Hepatocyte (in vitro differentiated cells): ENCODE results near the gene MICALL1. TPM values are rescaled to one million over a fixed set of nuclear protein-coding genes. Genes with fewer than 3 reads are reported as not detected.

ENCODE experiments used
- DNase-seq: peaks from one replicate; pipeline ENCODE4 v3.0.0-alpha.2; 2016; ENCODE audit warnings: low spot score
- H2AFZ ChIP-seq: fragments of 200-600 bp; sonication (generic); 2 replicates; pipeline ENCODE4 v1.6.0; 2016; ENCODE audit warnings: antibody characterized with exemption, mild to moderate bottlenecking
- H3K27ac ChIP-seq: fragments of 200-600 bp; sonication (generic); 2 replicates; pipeline ENCODE4 v1.5.1; 2016; ENCODE audit warnings: mild to moderate bottlenecking
- H3K27me3 ChIP-seq: fragments of 200-600 bp; sonication (generic); 2 replicates; pipeline ENCODE4 v1.6.1; 2016
- H3K36me3 ChIP-seq: fragments of 200-600 bp; sonication (generic); replicated peaks from 2 replicates; pipeline ENCODE4 v1.5.1; 2016; ENCODE audit warnings: low read depth; ENCODE audit not compliant: insufficient read depth
- H3K4me1 ChIP-seq: fragments of 200-600 bp; sonication (generic); 2 replicates; pipeline ENCODE4 v1.5.1; 2016; ENCODE audit warnings: mild to moderate bottlenecking, moderate library complexity; ENCODE audit not compliant: insufficient read depth
- H3K4me2 ChIP-seq: fragments of 200-600 bp; sonication (generic); 2 replicates; pipeline ENCODE4 v1.6.0; 2016
- H3K4me3 ChIP-seq: fragments of 200-600 bp; sonication (generic); 2 replicates; pipeline ENCODE4 v1.5.1; 2016; ENCODE audit warnings: mild to moderate bottlenecking
- H3K79me2 ChIP-seq: fragments of 200-600 bp; sonication (generic); 2 replicates; pipeline ENCODE4 v1.6.0; 2017; ENCODE audit warnings: mild to moderate bottlenecking
- H3K9me2 ChIP-seq: fragments of 200-600 bp; sonication (generic); replicated peaks from 2 replicates; pipeline ENCODE4 v1.6.0; 2017; ENCODE audit warnings: mild to moderate bottlenecking; ENCODE audit not compliant: insufficient read depth
- H3K9me3 ChIP-seq: fragments of 200-600 bp; sonication (generic); 2 replicates; pipeline ENCODE4 v1.5.1; 2016; ENCODE audit warnings: low read depth, mild to moderate bottlenecking
- H4K20me1 ChIP-seq: fragments of 200-600 bp; sonication (generic); 2 replicates; pipeline ENCODE4 v1.6.0; 2016; ENCODE audit warnings: mild to moderate bottlenecking; ENCODE audit not compliant: insufficient read depth, poor library complexity, severe bottlenecking
- EZH2 ChIP-seq: fragments of 200-600 bp; sonication (generic); IDR thresholded peaks from 2 replicates; pipeline ENCODE4 v1.6.1; 2016; ENCODE audit warnings: antibody characterized with exemption, mild to moderate bottlenecking, borderline replicate concordance
- EZH2phosphoT487 ChIP-seq: fragments of 200-600 bp; sonication (generic); IDR thresholded peaks from one replicate; pipeline ENCODE4 v1.6.1; 2018; ENCODE audit warnings: antibody characterized with exemption, mild to moderate bottlenecking, low read depth, moderate library complexity; ENCODE audit not compliant: unreplicated experiment, severe bottlenecking
- WGBS: methylation state at CpG from one replicate; pipeline ENCODE4 v1.1.6; 2016; ENCODE audit warnings: low lambda C conversion rate; ENCODE audit errors: missing lambda C conversion rate; 5-methylcytosine and 5-hydroxymethylcytosine counted together
- polyA plus RNA-seq: library from polyadenylated mRNA; unstranded; fragments of >200 nt; fragmentation: Nextera tagmentation; extraction: Ambion mirVana; gene quantifications from 2 replicates; pipeline ENCODE4 v1.2.1, GENCODE V29; 2016
- total RNA-seq: library from RNA; depleted of rRNA; stranded (reverse); fragments of >200 nt; gene quantifications from 2 replicates; pipeline ENCODE4 v1.2.3, GENCODE V29; 2014
- TF ChIP-seq, protein P1 (sequence below): fragments of 200-600 bp; sonication (generic); IDR thresholded peaks from 2 replicates; pipeline ENCODE4 v1.5.1; 2016; ENCODE audit warnings: antibody characterized with exemption, mild to moderate bottlenecking; ENCODE audit not compliant: poor library complexity

Gene MICALL1
- total and polyA plus RNA-seq, 2 experiments from 2014 or later: 15.0 to 26.1 TPM

- TF ChIP-seq EZH2: no peak
- TF ChIP-seq EZH2phosphoT487: no peak
- TF ChIP-seq, protein P1, sequence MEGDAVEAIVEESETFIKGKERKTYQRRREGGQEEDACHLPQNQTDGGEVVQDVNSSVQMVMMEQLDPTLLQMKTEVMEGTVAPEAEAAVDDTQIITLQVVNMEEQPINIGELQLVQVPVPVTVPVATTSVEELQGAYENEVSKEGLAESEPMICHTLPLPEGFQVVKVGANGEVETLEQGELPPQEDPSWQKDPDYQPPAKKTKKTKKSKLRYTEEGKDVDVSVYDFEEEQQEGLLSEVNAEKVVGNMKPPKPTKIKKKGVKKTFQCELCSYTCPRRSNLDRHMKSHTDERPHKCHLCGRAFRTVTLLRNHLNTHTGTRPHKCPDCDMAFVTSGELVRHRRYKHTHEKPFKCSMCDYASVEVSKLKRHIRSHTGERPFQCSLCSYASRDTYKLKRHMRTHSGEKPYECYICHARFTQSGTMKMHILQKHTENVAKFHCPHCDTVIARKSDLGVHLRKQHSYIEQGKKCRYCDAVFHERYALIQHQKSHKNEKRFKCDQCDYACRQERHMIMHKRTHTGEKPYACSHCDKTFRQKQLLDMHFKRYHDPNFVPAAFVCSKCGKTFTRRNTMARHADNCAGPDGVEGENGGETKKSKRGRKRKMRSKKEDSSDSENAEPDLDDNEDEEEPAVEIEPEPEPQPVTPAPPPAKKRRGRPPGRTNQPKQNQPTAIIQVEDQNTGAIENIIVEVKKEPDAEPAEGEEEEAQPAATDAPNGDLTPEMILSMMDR: no peak
- Histone ChIP-seq H3K27me3 (peaks cover 37% of the 10 kb centered on the region), H3K4me2 (no peak overlapping the region), H3K27ac (no peak overlapping the region), H2AFZ (no peak overlapping the region), H3K9me3 (no peaks in the 10 kb centered on the region), H3K4me1 (peaks cover 5% of the 10 kb centered on the region), H3K36me3 (no peaks in the 10 kb centered on the region), H3K4me3 (no peak overlapping the region), H3K79me2 (no peaks in the 10 kb centered on the region), H3K9me2 (no peaks in the 10 kb centered on the region), H4K20me1 (peaks cover 4% of the 10 kb centered on the region)
- WGBS: 89% methylated on average over 21 of the region's 27 CpGs
- DNase-seq: no peak
Observed at GRCh38 chr22:37985751-37986281, 79.7 kb downstream of the MICALL1 start.

GRCh38 chr22:37986371-37986770 lies 80.3 kb downstream of the MICALL1 start:
- TF ChIP-seq EZH2phosphoT487 (no peak), EZH2 (no peak)
- TF ChIP-seq, protein P1: no peak
- Histone ChIP-seq H3K27ac (no peak overlapping the region), H3K4me1 (peaks cover 5% of the 10 kb centered on the region), H3K9me2 (no peaks in the 10 kb centered on the region), H3K27me3 (peaks cover 36% of the 10 kb centered on the region), H4K20me1 (peaks cover 4% of the 10 kb centered on the region), H3K4me2 (no peak overlapping the region), H3K9me3 (no peaks in the 10 kb centered on the region), H3K36me3 (no peaks in the 10 kb centered on the region), H3K4me3 (no peak overlapping the region), H2AFZ (no peak overlapping the region), H3K79me2 (no peaks in the 10 kb centered on the region)
- 92% methylated on average over 6 of the region's 7 CpGs for WGBS
- no peak for DNase-seq

DNA sequence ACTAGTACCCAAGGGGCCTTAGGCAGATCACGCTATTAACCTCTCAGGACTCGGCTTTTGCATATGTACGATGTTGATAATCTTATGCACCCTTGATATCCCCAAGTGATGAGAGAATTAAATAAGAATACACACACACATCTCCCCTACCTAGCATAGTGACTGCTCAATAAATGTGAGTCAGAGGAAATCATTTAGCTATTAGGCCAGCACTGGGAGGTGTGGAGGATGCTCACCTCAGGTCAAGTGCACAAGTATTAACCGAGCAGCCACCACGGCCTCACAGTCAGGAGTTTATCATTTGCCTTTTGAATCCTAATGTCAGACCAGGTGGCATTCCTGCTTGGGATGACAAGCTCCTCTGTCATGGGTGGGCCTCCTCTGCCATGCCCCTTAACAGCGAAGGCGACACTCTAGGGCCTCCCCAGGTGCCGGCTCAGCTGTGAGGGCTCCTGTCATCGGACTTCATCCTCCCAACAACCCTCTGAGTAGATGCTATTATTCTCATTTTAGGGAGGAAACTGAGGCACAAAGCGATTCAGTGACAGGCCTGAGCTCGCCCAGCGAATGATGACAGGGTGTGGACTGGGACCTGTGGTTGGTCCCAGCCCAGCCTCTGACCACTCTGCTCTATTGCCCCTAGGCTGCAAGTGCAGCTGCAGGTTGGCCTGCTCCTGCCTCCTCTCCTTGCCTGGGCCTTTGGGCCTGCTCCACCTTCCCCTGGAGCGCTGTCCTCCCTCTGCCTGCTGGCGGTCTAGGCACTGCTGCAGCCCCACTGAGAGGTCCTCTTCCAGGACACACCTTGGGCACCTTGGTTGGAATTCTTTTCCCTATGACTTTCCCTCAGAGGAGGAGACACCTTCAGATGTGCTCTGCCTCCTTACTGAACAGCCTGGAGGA lies 83.3 kb downstream of the MICALL1 start:
- H3K27me3 ChIP-seq: peaks cover 7% of the 10 kb centered on the region
- H3K4me3 ChIP-seq: no peak overlapping the region
- no peaks in the 10 kb centered on the region for H3K9me3 ChIP-seq
- no peak overlapping the region for H2AFZ ChIP-seq
- no peaks in the 10 kb centered on the region for H3K79me2 ChIP-seq
- no peaks in the 10 kb centered on the region for H3K4me1 ChIP-seq
- H4K20me1 ChIP-seq: no peaks in the 10 kb centered on the region
- WGBS: 94% methylated on average over 14 of the region's 14 CpGs
- TF ChIP-seq, protein P1: no peak
- TF ChIP-seq EZH2: no peak
- TF ChIP-seq EZH2phosphoT487: no peak
- no peaks in the 10 kb centered on the region for H3K9me2 ChIP-seq
- H3K27ac ChIP-seq: no peak overlapping the region
- no peaks in the 10 kb centered on the region for H3K36me3 ChIP-seq
- DNase-seq: no peak
- H3K4me2 ChIP-seq: no peak overlapping the region
